Fibroblast of upper back skin (primary cell): Measurements from ENCODE around the gene KISS1.

Source experiments
- DNase-seq: peaks from one replicate; pipeline ENCODE4 v3.0.0-alpha.2; 2013

Gene KISS1

GRCh38 chr1:204190212-204191211 lies 5.8 kb downstream of the KISS1 start:
- DNase-seq = peak; percentile 68

DNA sequence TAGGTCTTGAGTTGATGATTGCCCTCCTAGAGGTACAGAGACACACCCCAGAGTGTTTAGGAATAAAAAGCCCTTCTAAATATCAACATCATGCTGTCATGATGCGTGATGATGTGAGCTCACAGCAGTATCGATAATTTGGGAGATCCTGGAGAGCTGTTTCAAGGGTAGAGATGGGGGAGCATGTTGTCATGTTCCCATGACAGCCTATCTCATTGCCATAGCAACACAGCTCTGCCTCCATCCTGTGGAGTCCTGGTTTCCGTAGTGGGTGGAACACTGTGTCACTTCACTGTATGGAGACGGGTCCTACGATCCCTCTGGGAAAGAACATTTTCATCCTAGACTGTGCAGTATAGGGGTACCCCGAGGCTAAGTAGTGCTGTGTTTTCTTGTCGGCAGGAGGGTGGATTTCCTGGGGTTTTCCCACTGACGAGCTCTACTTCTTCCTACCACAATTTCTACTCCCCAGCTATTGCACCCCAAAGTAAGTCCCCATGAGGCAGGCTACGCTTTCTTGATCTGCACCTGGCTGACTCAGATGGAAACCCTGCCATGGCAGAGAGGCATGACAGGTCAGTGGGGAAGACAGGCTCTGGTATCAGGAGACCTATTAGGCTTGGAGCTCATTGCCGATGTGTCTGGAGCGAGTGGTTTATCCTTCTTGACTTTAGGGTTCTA lies 7.2 kb downstream of the KISS1 start:
- no peak for DNase-seq

GRCh38 chr1:204186597-204186996 lies 9.7 kb downstream of the KISS1 start:
- DNase-seq = no peak

DNA sequence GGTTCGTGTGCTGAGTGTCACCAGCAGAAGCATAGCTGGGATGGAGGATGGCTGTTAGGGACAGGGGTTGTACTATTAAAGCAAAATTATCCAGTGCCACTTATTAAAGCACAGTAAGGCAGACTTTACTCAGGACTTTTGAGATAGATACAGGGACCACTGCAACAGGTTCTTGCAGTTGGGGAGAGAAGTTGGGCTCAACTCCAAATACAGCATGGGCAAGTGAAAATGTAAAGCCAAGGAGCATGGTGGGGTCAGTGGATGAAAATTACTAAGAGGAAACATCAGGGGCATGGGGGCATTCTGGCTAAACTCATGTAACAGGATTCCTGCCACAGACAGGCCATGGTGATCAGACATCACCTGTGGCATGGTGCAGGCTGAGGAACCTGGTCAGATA lies 15.2 kb downstream of the KISS1 start:
- no peak for DNase-seq

GRCh38 chr1:204180133-204180532 lies 16.2 kb downstream of the KISS1 start:
- DNase-seq = no peak

- no peak for DNase-seq
Measured at GRCh38 chr1:204178487-204179281, 17.6 kb downstream of the KISS1 start.

- no peak for DNase-seq
Measured at GRCh38 chr1:204177133-204177532, 19.2 kb downstream of the KISS1 start.

- no peak for DNase-seq
Measured at GRCh38 chr1:204176049-204176448, 20.2 kb downstream of the KISS1 start.

DNA sequence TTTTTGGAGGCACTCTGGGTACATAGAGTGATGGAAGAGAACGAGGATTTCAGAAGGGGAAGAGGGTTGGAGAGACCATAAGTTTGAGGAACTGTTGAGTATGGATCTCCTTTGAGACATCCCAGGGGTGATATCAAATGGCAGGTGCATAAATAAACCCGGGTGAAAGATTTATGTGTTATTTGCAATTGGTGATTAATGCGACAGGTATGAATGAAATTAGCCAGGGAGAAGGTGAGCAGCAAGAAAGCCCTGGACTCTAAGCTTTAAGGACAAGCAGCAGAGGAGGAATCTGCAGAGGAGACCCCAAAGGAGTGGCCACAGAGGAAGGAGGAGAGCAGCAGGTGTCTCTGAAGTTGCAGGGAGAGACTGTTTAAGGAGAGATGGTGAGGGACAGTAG lies 21.3 kb downstream of the KISS1 start:
- DNase-seq = no peak

- DNase-seq = no peak
Measured at GRCh38 chr1:204172404-204173029, 23.8 kb downstream of the KISS1 start.

- peak; percentile 65 for DNase-seq
Measured at GRCh38 chr1:204171751-204172178, 24.5 kb downstream of the KISS1 start.

DNA sequence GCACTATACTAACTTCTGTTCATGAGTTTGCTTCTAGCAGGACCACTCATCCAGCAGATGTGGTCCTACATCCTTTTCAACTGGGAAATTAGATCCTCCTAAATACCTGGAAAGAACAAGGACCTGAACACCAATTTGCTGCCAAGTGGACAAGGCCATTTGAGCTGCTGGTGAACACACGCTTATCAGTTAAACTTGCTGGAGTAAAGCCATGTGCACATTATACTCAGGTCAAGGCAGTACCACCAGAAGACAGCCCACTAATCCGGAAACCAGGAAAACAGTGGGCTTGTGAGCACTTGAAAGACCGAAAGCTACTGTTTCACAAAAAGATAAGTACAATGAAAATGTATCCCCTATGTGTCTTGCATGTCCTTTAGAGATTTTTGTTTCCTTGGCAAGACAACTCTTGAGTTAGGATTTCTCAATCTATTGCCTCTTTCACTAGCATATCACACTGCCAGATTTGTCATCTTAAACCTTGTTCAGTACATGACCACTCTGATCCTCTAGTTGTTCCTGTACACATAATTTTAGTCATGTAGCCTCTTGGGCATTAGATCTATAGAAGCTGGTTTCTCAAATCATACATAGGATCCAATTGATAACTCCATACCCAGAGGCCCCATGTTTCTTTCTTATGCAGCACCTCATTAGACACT lies 25.7 kb downstream of the KISS1 start:
- DNase-seq = no peak

DNA sequence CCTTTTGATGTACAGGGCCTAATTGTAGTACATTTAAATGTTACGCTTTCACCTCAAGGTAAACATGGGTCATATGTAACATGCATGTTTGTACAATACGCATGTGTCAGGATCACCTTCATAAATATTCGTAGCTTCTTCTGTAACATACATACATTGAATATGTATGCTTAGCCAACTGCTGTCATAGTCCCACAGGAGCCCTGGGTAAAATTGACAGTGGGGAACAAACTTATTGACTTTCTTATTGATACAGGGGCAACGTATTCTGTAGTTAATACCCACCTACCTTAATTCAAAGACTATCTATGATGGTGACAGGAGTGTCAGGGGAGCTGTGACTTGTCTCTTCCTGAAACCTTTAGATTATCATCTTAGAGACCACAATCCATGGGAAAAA lies 26.4 kb downstream of the KISS1 start:
- no peak for DNase-seq

DNA sequence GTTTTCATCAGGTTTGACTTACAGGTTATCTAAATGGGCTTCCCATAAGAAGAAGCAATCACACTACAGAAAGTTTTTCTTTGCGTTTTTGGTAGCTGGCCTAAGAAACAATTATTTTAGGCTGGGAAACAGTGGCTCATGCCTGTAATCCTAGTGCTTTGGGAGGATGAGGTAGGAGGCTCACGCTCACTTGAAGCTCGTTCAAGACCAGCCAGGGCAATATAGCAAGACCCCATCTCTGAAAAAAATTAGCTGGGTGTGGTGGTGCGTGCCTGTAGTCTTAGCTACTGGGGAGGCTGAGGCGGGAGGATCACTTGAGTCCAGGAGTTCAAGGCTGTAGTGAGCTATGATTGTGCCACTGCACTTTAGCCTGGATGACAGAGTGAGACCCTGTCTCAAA lies 28.6 kb downstream of the KISS1 start:
- no peak for DNase-seq

DNA sequence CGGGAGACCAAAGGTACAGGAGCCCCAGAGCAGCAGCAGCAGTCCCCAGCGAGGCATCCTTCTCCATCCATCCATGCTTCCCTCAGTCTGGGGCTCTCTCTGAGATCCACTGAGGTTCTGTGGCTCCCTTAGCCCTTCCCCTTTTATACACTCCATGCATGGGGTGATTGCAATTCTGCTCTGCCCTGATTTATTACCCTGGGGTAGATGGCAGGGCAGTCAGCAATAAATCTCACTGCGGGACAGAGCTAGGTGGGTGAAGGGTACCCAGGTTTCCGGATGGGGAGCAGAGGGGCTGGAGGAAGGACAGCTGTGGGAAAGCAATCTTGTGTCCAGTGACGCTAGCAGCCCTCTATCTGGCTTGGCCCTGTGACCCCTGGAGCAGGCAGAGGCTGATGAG lies 30.1 kb downstream of the KISS1 start, which contains the start of gene REN:
Gene REN, minus strand, starts transcription at position 119 of the 400 bp plus-strand sequence. Its CDS starts 44 bp downstream, at position 75.
- no peak for DNase-seq

DNA sequence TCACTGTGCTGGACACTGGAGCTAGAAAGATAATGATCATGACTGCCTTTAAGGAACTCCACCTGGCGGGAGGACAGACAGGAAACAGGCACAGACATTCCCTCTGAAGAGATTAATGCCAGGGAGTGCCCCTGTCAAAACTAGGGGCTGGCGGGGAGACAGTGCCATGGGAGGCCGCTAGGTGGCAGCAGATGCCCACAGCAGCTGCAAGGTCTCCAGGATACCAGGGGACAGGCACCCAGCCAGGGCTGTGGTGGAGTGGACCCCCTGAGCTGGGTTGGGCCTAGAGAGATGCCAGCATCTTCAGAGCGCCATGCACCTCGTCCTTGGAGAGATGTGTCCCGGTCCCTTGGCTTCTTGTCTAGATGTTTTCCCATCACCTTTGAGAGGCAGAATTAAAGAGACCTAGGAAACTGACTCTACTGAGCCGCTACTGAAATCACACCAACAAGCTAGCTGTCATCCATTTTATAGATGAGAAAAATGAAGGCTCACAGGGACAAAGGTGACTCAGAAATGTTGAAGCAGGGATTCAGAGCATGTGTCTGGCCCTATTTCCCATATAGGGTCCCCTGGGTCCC lies 33.7 kb downstream of the KISS1 start:
- peak; percentile 70 for DNase-seq

DNA sequence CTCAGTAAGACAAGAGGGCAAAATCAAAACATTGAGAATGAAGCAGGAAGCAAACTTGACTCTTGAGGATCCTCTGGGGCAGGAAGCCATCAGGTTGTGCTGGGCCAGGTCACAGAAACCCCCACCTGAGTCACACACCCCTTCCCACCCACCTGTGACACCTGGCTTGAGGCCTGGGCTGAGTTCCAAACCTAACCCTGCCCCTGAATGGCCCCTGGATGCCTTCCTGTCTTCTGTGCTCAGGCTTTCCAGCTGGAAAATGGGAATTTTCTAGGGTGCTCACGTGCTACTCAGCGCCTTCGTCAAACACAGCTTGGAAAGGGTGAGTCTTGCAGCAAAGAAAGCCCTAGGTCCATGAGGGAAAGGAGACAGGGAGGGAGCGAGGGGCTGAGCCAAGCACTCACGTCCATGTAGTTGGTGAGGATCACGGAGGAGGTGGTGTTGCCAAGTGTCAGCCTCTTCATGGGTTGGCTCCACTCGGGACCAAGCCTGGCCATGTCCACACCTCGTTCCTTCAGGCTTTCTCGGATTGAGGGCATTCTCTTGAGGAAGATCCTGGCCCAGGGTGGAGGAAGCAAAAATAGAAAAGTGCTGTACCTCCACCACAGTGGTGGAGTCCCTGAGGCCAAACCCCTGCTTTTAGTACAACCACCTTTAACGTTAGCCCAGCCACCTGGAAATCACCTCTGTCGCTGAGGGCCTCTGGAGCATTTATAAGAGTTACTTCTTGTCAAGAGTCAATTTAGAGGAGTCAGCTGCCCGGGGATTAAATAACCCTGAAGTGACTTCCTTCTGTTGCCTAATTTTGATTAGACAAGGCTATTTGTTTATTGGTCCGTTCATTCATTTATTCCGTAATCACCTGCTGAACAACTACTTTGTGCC lies 34.4 kb downstream of the KISS1 start:
- no peak for DNase-seq

GRCh38 chr1:204157962-204158361 lies 38.3 kb downstream of the KISS1 start:
- no peak for DNase-seq

- no peak for DNase-seq
Measured at GRCh38 chr1:204155881-204156280, 40.4 kb downstream of the KISS1 start.

- no peak for DNase-seq
Measured at GRCh38 chr1:204154568-204155255, 41.6 kb downstream of the KISS1 start.
